NCI-H446 treated with DMSO at 0.1 percent for 48 hours (cell line): Measurements from ENCODE around the gene MCOLN1.
"Not testable (repeated sequence)": the region's sequence is repeated elsewhere in the genome, so short reads cannot be mapped to it uniquely, and the experiment has no call there.

Source experiments
- DNase-seq: peaks from one replicate; lab custom pipeline; 2025; lab: John Stamatoyannopoulos, UW

Gene MCOLN1

DNA sequence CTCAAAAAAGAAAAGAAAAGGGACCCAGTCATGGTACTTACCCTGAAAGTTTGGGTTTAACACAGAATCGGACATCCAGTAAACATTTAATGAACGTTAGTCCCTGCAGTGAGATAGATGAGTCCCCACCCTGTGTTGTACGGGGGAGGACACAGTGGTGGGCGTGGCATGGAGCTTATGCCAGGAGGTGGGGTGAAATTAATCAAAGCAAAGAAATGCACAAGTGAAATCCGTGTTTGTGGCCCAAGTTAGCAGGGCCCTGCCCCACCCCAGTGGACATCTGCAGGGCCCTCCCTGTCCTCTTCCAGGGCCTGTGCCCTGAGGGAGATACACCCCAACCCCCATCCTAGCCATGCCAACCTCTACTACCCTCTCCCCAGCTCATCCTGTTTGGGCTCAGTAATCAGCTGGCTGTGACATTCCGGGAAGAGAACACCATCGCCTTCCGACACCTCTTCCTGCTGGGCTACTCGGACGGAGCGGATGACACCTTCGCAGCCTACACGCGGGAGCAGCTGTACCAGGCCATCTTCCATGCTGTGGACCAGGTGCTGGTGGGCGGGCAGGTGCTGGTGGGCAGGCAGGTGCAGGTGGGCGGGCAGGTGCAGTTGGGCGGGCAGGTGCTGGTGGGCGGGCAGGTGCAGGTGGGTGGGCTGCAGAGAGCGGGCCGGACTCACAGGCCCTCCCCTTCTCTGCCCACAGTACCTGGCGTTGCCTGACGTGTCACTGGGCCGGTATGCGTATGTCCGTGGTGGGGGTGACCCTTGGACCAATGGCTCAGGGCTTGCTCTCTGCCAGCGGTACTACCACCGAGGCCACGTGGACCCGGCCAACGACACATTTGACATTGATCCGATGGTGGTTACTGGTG lies 3.9 kb downstream of the MCOLN1 start:
- no peak for DNase-seq

DNA sequence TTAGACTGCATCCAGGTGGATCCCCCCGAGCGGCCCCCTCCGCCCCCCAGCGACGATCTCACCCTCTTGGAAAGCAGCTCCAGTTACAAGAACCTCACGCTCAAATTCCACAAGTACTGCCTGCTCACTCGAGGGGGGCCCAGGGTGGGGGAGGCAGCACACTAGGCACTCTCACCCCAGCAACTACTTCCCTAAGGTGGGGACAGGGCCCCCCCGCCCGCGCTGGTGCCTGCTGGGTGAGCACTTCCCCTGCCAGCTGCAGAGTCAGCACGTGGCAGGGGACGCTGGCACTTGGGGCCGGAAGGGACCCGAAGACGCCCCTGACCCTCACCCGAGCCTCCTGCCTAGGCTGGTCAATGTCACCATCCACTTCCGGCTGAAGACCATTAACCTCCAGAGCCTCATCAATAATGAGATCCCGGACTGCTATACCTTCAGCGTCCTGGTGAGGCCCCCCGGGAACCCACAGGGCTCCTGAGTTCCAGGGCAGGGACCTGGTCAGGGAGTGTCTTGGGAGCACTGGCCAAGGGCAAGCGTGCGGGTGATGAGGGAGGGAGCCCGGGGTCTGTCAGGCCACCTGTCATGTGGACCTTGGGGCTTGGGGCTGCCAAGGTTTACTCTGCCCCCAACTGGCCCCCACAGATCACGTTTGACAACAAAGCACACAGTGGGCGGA lies 5.2 kb downstream of the MCOLN1 start:
- no peak for DNase-seq

DNA sequence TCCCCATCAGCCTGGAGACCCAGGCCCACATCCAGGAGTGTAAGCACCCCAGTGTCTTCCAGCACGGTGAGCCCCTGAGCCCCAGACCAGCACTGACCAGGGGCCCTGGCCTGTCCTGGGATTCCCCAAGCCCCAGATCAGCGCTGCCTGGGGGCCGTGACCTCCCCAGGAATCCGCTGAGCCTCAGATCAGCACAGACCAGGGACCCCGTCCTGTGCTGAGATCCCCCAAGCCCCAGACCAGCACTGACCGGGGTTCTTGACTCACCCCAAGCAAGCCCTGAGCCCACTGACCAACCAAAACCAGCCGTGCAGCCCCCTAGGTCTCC lies 5.7 kb downstream of the MCOLN1 start:
- no peak for DNase-seq

DNA sequence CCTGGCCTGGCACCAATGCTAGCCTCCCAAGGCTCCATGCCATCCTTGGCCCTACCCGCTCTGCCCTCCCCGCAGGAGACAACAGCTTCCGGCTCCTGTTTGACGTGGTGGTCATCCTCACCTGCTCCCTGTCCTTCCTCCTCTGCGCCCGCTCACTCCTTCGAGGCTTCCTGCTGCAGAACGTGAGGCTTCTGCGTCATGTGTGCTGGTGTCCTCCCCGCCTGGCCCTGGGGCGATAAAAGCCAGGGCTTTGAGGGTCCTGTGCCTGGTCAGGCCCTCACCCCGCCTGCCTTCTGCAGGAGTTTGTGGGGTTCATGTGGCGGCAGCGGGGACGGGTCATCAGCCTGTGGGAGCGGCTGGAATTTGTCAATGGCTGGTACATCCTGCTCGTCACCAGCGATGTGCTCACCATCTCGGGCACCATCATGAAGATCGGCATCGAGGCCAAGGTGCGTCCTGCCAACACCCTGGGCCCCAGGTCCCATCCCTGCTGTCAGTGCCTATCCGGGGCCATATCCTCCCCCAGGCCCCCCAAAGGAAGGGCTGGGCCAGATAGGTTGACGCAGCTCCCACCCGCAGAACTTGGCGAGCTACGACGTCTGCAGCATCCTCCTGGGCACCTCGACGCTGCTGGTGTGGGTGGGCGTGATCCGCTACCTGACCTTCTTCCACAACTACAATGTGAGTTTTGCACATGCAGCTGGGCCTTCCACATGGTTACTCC lies 6.3 kb downstream of the MCOLN1 start:
- DNase-seq = no peak

DNA sequence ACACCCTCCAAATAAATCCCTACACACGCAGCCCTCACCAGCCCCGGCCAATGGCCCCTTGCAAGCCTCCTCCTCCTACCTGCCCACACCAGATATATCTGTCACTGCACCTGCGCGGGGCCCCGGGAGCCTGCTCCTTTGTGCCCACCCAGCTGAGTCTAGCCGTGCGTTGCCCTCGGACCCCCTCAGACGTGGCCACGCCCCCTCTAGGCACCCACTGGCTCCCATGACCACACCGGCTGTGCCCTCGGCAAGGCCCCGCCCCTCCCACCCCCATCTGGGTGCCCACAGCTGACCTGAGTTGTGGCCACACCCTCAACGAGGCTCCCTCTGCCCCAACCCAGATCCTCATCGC lies 6.8 kb downstream of the MCOLN1 start:
- DNase-seq = no peak

DNA sequence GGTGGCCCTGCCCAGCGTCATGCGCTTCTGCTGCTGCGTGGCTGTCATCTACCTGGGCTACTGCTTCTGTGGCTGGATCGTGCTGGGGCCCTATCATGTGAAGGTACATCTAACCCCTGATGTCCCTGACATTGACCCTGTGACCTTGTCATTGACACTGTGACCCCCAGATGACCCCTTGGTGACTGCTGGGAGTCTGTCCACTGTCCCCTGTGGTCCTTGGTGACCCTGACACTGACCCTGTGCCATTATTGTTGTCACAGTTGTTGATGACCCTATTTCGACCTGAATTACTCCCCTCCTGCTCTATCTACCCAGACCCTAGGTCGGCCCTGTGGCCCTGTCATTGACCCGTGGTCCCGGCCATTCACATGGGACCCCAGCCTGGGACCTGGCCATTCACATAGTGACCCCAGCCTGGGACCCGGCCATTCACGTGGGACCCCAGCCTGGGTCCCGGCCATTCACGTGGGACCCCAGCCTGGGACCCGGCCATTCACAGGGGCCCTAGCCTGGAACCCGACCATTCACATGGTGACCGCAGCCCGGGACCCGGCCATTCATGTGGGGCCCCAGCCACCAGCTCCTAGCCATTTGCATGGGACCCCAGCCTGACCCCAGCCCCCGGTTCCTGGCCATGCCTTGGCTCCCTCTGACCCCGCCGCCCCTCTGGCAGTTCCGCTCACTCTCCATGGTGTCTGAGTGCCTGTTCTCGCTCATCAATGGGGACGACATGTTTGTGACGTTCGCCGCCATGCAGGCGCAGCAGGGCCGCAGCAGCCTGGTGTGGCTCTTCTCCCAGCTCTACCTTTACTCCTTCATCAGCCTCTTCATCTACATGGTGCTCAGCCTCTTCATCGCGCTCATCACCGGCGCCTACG lies 7.4 kb downstream of the MCOLN1 start:
- no peak for DNase-seq

DNA sequence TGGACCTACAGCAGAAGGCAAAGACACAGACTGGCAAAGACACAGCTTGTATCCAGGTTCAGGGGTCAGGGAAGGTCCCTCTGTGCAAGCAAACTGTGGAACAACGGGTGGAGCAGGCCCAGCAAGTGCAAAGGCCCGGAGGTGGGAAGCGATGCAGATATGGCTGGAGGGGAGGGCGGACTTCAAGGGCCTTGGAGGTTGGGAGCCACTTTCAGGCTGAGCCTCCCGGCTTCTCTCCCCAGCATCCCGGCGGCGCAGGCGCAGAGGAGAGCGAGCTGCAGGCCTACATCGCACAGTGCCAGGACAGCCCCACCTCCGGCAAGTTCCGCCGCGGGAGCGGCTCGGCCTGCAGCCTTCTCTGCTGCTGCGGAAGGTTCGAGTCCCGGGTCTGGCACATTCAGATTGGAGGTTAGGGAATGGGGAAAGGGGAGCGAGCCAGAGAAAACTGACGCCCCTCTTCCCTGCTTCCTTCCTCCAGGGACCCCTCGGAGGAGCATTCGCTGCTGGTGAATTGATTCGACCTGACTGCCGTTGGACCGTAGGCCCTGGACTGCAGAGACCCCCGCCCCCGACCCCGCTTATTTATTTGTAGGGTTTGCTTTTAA lies 11.0 kb downstream of the MCOLN1 start:
- DNase-seq = no peak

DNA sequence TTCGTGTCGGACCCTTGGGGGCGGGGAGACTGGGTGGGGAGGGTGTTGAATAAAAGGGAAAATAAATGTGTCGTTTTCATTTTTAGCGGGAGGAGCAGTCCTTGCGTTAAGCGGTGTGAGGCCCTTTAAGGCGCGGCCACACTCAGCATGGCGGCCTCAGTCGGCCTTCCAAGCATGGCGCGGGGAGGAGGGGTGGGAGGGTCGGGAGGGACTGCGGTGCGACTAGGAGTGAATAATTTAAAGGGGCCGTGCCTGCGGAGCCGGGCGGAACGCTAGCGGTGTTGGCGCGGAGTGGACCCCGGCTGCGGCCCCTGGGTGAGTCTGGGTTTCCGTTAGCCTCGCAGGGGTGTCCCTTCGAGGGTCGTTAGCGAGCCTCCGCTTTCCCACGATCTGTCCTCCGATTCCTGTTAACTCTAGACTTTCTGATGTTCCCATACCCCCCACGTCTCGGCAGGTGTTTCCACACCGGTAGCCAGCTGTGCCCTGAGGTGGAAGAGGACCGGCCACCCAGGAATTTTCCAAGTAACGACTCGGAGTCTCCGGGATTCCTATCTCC lies 11.6 kb downstream of the MCOLN1 start:
- peak; percentile 42 for DNase-seq

DNA sequence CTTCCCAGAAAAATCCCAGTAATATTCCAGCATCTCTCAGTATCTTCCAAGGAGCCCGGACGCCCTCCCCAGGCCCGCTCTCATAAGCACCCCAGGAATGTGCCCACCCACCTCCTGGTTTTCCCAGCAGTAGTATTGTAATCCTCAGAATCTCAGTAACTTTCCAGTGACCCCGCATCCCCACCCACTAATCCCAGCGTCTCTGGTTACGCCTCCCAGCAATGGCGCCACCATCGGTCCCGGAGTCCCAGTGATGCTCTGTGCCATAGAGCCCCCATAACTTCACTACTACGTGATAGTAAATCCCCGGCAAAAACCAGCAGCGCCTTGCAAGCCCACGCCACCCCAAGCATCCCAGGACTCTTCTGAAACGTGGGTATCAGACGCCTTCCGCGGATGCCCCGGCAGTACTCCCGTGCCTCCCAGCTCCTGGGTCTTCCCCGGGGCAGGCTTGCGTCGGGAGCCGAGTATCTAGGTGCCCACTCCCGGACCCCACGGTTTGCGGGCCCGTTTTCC lies 12.2 kb downstream of the MCOLN1 start:
- DNase-seq = no peak

DNA sequence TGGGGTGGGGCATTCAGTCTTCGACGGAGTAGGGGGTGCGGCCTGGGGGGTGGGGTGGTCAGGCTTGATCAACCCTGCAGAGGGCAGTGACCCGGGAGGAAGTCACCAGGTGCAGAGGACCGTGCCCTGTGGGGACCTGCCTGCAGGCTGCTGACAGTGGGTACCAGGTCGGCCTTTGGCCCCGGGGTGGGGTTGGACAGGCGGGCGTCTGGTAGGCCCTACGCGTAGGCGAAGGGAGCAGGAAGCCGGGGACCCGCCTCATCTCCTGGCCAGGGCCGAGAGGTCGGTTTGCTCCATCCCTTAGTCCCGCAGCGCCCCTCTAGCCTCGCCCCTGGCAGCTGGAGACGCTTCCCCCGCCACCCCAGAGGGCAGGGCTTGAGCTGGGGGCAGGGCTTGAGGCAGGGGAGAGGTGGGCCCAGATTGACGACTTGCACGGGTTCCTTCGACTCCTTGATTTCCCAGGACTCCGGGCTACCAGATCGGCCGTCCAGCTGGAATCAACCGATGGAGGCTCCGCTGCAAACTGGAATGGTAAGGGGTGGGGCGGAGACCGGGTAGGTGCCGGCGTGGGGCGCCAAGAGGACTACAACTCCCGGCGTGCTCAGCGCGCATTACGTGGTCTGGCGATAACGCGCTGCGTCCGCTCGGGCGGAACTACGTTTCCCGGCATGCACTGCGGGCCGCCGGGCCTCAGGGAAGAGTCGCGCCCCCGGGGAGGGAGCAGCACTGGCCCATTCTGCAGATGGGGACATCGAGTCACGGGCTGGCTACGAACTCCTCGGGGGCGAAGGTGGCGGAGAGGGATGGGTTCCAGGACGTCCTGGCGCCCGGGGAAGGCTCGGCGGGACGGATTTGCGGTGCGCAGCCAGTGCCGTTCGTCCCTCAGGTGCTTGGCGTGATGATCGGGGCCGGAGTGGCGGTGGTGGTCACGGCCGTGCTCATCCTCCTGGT lies 12.9 kb downstream of the MCOLN1 start, which contains the start of gene PNPLA6:
PNPLA6 (plus strand) TSS at position 671 of the 951 bp plus-strand sequence; CDS start at position 743, 72 bp downstream.
- peak; percentile 75 for DNase-seq

DNA sequence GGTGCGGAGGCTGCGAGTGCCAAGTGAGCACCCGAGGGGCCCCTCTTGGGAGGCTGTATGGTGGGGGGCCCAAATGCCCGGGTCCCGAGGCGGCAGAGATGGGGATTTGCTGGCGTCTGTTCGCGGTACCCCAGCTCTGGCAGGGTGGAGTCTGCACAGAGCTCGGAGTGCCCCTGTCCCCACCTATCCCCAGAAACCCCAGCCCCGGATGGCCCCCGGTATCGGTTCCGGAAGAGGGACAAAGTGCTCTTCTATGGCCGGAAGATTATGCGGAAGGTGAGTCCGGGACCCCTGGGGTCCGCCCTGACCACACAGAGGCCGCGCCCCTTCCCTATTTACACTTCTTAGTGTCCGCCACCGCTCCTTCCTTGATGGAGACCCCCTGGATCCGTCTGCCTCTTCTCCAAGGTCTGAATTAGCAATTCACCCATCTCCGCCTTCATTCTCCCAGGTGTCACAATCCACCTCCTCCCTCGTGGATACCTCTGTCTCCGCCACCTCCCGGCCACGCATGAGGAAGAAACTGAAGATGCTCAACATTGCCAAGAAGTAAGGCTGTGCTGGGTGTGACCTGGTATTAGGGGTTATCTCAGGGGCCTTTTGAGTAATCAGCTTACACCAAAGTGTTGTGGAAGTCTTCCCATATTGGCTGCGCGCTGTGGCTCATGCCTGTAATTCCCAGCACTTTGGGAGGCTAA lies 13.7 kb downstream of the MCOLN1 start:
- DNase-seq = no peak

DNA sequence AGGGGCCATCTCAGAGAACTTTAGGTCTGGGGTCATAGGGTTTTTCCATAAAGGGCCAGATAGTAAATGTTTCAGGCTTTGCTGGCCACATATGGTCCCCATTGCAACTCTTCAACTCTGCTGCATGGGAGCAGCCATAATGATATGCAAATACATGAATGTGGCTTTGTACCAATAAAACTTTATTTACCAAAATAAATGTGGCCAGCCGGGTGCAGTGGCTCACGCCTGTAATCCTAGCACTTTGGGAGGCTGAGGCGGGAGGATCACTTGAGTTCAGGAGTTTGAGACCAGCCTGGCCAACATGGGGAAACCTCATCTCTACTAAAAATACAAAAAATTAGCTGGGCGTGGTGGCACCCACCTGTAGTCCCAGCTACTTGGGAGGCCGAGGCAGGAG lies 16.6 kb downstream of the MCOLN1 start:
- DNase-seq = not testable (repeated sequence)

DNA sequence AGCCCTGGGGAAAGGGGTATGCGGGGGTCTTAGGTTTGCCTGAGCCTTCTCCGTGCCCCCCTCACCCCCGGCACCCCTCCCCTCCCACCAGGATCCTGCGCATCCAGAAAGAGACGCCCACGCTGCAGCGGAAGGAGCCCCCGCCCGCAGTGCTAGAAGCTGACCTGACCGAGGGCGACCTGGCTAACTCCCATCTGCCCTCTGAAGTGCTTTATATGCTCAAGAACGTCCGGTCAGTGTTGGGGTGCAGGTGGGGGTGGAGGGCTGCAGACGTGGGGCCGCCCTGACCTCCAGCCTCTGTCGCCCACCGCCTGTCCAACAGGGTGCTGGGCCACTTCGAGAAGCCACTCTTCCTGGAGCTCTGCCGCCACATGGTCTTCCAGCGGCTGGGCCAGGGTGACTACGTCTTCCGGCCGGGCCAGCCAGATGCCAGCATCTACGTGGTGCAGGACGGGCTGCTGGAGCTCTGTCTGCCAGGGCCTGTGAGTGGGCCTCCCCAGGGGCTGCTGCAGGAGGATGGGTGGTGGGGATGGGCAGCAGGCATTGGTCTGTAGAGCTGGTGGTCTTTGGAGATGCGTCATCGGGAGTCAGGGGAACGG lies 17.5 kb downstream of the MCOLN1 start:
- no peak for DNase-seq

DNA sequence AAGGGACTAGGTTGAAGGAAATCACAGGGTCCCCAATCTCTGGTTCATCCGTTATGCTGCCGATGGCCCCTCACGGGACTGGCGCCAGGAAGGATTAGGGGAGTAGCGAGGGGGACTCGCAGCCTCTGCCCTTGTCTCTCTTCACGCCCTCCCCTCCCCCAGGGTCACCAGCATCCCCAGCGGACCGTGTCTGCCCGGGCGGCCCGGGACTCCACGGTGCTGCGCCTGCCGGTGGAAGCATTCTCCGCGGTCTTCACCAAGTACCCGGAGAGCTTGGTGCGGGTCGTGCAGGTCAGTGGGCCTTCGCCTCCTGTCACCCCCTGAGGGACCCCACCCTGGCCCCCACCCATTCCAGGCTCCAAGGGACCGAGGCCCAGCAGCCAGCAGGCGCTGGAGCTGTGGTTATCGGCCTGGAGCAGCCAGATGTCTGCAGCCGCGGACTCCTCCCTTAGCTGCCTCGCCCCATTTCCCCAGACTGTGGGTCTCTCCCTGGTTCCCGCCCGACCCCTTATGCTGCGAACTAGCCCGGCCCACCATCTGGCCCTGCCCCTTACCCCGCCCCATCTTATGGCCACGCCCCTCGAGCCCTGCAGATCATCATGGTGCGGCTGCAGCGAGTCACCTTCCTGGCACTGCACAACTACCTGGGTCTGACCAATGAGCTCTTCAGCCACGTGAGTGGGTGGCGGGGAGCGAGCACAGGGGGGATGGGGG lies 18.5 kb downstream of the MCOLN1 start:
- no peak for DNase-seq

DNA sequence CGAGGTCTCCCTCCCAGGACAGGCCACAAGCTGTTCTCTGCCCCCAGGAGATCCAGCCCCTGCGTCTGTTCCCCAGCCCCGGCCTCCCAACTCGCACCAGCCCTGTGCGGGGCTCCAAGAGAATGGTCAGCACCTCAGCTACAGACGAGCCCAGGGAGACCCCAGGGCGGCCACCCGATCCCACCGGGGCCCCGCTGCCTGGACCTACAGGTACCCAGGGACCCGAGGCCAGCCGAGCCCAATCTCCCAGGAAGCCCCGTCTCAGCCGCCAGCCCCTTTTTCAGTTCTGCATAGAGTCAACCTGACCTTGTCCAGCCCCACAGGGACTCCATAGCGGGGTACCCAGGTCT lies 19.0 kb downstream of the MCOLN1 start:
- no peak for DNase-seq

DNA sequence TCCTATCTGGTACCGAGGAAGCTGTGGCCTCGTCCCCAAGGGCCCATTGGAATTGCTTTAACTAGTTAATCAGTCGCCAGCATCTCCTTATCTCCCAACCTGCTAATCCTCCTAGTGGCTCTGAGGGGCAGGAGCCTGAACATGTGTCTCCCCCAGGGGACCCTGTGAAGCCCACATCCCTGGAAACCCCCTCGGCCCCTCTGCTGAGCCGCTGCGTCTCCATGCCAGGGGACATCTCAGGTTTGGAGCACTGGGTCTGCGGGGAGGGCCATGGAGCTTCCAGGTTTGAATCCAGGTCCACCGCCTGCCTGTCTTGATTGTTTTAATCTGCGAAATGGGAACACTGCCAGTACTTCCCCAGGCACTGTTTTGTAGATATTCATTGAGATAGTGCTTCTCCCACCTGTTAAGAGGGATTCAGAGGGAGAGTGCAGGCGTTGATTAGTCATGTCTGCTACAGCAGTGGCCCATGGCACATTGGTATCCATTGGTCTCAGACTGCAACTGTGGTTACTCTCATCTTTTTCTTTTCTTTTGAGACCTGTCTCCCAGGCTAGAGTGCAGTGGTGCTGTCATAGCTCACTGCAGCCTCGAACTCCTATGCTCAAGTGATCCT lies 19.5 kb downstream of the MCOLN1 start:
- no peak for DNase-seq

DNA sequence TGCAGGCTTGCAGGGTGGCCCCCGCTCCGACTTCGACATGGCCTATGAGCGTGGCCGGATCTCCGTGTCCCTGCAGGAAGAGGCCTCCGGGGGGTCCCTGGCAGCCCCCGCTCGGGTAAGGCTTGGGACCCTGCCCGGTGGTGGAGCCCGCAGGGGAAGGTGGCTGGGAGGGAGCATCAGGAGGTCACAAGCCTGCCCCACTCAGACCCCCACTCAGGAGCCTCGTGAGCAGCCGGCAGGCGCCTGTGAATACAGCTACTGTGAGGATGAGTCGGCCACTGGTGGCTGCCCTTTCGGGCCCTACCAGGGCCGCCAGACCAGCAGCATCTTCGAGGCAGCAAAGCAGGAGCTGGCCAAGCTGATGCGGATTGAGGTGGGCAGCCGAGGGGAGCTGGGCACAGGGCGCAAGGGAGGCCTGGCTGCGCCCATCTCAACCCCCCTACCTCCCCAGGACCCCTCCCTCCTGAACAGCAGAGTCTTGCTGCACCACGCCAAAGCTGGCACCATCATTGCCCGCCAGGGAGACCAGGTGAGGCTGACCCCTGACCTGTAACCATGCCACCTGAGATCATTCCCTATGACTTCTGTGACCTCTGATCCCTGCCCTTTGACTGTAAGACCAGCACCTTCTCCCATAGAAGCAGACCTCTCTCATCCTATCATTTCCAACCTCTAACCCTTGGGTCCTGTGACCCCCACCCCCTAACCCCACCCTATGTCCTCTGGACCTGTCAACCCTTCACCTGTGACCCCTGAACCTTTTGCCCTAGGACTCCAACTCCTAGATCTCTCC lies 20.3 kb downstream of the MCOLN1 start:
- no peak for DNase-seq
